GM21529 (cell line): ENCODE results near the gene CIB4.

Source experiments
- ATAC-seq: cut with Tn5 transposase; IDR thresholded peaks from one replicate; pipeline ENCODE4 v1.9.1; 2021; ENCODE audit not compliant: unreplicated experiment

Gene CIB4

GRCh38 chr2:26623541-26624495, 17.3 kb downstream of the CIB4 start:
- no peak for ATAC-seq

- ATAC-seq, result no peak
Measured at GRCh38 chr2:26621469-26622199, 19.5 kb downstream of the CIB4 start.

- ATAC-seq, result no peak
Measured at GRCh38 chr2:26620031-26620605, 21.0 kb downstream of the CIB4 start.

GRCh38 chr2:26619521-26619951, 21.6 kb downstream of the CIB4 start:
- no peak for ATAC-seq

GRCh38 chr2:26619096-26619495, 22.1 kb downstream of the CIB4 start:
- no peak for ATAC-seq

- no peak for ATAC-seq
Measured at GRCh38 chr2:26618611-26619010, 22.6 kb downstream of the CIB4 start.

GRCh38 chr2:26617588-26618083, 23.5 kb downstream of the CIB4 start:
- ATAC-seq, result no peak

GRCh38 chr2:26616706-26617587, 24.2 kb downstream of the CIB4 start:
- no peak for ATAC-seq

GRCh38 chr2:26615860-26616705, 25.1 kb downstream of the CIB4 start:
- no peak for ATAC-seq

- no peak for ATAC-seq
Measured at GRCh38 chr2:26615336-26615859, 25.8 kb downstream of the CIB4 start.

- ATAC-seq, result no peak
Measured at GRCh38 chr2:26614216-26615138, 26.7 kb downstream of the CIB4 start.

- no peak for ATAC-seq
Measured at GRCh38 chr2:26613241-26614215, 27.6 kb downstream of the CIB4 start.

- no peak for ATAC-seq
Measured at GRCh38 chr2:26612522-26613240, 28.5 kb downstream of the CIB4 start.

GRCh38 chr2:26612034-26612433, 29.1 kb downstream of the CIB4 start:
- ATAC-seq, result no peak

- no peak for ATAC-seq
Measured at GRCh38 chr2:26610504-26611335, 30.4 kb downstream of the CIB4 start.
